Stimulated activated naive CD8-positive, alpha-beta T cell treated with anti-CD3 and anti-CD28 coated beads, Interleukin-15, Interleukin-2, amounts not matched to agents 100 ng/mL and 50 ng/mL, for 24 hours (primary cell): ENCODE results near the gene SCN2B.

Experiments used
- H3K27ac Mint-ChIP-seq: one replicate; pipeline ENCODE4 v1.8.0; 2021; ENCODE audit warnings: mild to moderate bottlenecking, mixed read lengths
- H3K27me3 Mint-ChIP-seq: one replicate; pipeline ENCODE4 v1.8.0; 2021; ENCODE audit warnings: mixed read lengths
- H3K36me3 Mint-ChIP-seq: one replicate; pipeline ENCODE4 v1.8.0; 2021; ENCODE audit warnings: low read depth, mixed read lengths
- H3K4me1 Mint-ChIP-seq: one replicate; pipeline ENCODE4 v1.8.0; 2021; ENCODE audit warnings: low read depth, mixed read lengths
- H3K4me3 Mint-ChIP-seq: one replicate; pipeline ENCODE4 v1.8.0; 2021; ENCODE audit warnings: mild to moderate bottlenecking, mixed read lengths
- H3K9me3 Mint-ChIP-seq: one replicate; pipeline ENCODE4 v1.8.0; 2021; ENCODE audit warnings: mixed read lengths

Gene SCN2B

GRCh38 chr11:118145285-118146227 is 30.9 kb downstream of the SCN2B start:
- no peak overlapping the region for H3K27ac Mint-ChIP-seq
- H3K4me3 Mint-ChIP-seq: peak overlapping the region; percentile 78
- H3K9me3 Mint-ChIP-seq: no peaks in the 10 kb centered on the region
- H3K27me3 Mint-ChIP-seq: peaks cover 53% of the 10 kb centered on the region
- no peaks in the 10 kb centered on the region for H3K36me3 Mint-ChIP-seq
- peaks cover 4% of the 10 kb centered on the region for H3K4me1 Mint-ChIP-seq

GRCh38 chr11:118144301-118145268 is 31.9 kb downstream of the SCN2B start:
- Mint-ChIP-seq H3K9me3 (no peaks in the 10 kb centered on the region), H3K27ac (no peak overlapping the region), H3K36me3 (no peaks in the 10 kb centered on the region), H3K27me3 (peaks cover 51% of the 10 kb centered on the region), H3K4me1 (peaks cover 4% of the 10 kb centered on the region), H3K4me3 (peak overlapping the region; percentile 78)

GRCh38 chr11:118143661-118144185 is 32.7 kb downstream of the SCN2B start:
- Mint-ChIP-seq H3K4me3 (no peak overlapping the region), H3K27me3 (peaks cover 57% of the 10 kb centered on the region), H3K36me3 (no peaks in the 10 kb centered on the region), H3K9me3 (no peaks in the 10 kb centered on the region), H3K27ac (no peak overlapping the region), H3K4me1 (peaks cover 4% of the 10 kb centered on the region)

GRCh38 chr11:118142809-118143208 is 33.6 kb downstream of the SCN2B start:
- H3K27me3 Mint-ChIP-seq: peaks cover 53% of the 10 kb centered on the region

GRCh38 chr11:118142081-118142480 is 34.4 kb downstream of the SCN2B start:
- no peaks in the 10 kb centered on the region for H3K36me3 Mint-ChIP-seq
- peaks cover 48% of the 10 kb centered on the region for H3K27me3 Mint-ChIP-seq
- H3K27ac Mint-ChIP-seq: no peak overlapping the region
- peaks cover 4% of the 10 kb centered on the region for H3K4me1 Mint-ChIP-seq
- H3K4me3 Mint-ChIP-seq: no peak overlapping the region
- no peaks in the 10 kb centered on the region for H3K9me3 Mint-ChIP-seq

More at GRCh38 chr11:118142809-118143208, 33.6 kb downstream of the SCN2B start:
- Mint-ChIP-seq H3K36me3 (no peaks in the 10 kb centered on the region), H3K9me3 (no peaks in the 10 kb centered on the region), H3K4me1 (peaks cover 4% of the 10 kb centered on the region), H3K27ac (no peak overlapping the region), H3K4me3 (no peak overlapping the region)

GRCh38 chr11:118139578-118139977 is 36.9 kb downstream of the SCN2B start:
- Mint-ChIP-seq H3K4me3 (no peak overlapping the region), H3K27me3 (peaks cover 44% of the 10 kb centered on the region), H3K27ac (no peak overlapping the region)

GRCh38 chr11:118138839-118139420 is 37.5 kb downstream of the SCN2B start:
- Mint-ChIP-seq H3K4me3 (no peak overlapping the region), H3K9me3 (no peaks in the 10 kb centered on the region), H3K4me1 (no peaks in the 10 kb centered on the region), H3K27ac (no peak overlapping the region), H3K27me3 (peaks cover 44% of the 10 kb centered on the region), H3K36me3 (no peaks in the 10 kb centered on the region)

More at GRCh38 chr11:118139578-118139977, 36.9 kb downstream of the SCN2B start:
- Mint-ChIP-seq H3K9me3 (no peaks in the 10 kb centered on the region), H3K36me3 (no peaks in the 10 kb centered on the region), H3K4me1 (no peaks in the 10 kb centered on the region)

GRCh38 chr11:118136801-118137200 is 39.6 kb downstream of the SCN2B start:
- Mint-ChIP-seq H3K27ac (no peak overlapping the region), H3K9me3 (no peaks in the 10 kb centered on the region), H3K4me3 (no peak overlapping the region), H3K4me1 (no peaks in the 10 kb centered on the region), H3K27me3 (peaks cover 28% of the 10 kb centered on the region), H3K36me3 (no peaks in the 10 kb centered on the region)

GRCh38 chr11:118136341-118136740 is 40.1 kb downstream of the SCN2B start:
- Mint-ChIP-seq H3K27ac (no peak overlapping the region), H3K36me3 (no peaks in the 10 kb centered on the region), H3K4me3 (no peak overlapping the region), H3K4me1 (no peaks in the 10 kb centered on the region), H3K9me3 (no peaks in the 10 kb centered on the region), H3K27me3 (peaks cover 27% of the 10 kb centered on the region)

- Mint-ChIP-seq H3K9me3 (no peaks in the 10 kb centered on the region), H3K4me3 (no peak overlapping the region), H3K27me3 (peaks cover 25% of the 10 kb centered on the region), H3K4me1 (no peaks in the 10 kb centered on the region), H3K36me3 (no peaks in the 10 kb centered on the region), H3K27ac (no peak overlapping the region)
Observed at GRCh38 chr11:118135796-118136165, 40.7 kb downstream of the SCN2B start.

- Mint-ChIP-seq H3K27ac (no peak overlapping the region), H3K4me1 (no peaks in the 10 kb centered on the region), H3K36me3 (no peaks in the 10 kb centered on the region), H3K4me3 (no peak overlapping the region), H3K9me3 (no peaks in the 10 kb centered on the region), H3K27me3 (peaks cover 20% of the 10 kb centered on the region)
Observed at GRCh38 chr11:118135051-118135795, 41.2 kb downstream of the SCN2B start.

- H3K4me3 Mint-ChIP-seq: no peak overlapping the region
- no peaks in the 10 kb centered on the region for H3K4me1 Mint-ChIP-seq
- peaks cover 20% of the 10 kb centered on the region for H3K27me3 Mint-ChIP-seq
- H3K36me3 Mint-ChIP-seq: no peaks in the 10 kb centered on the region
- H3K9me3 Mint-ChIP-seq: no peaks in the 10 kb centered on the region
- H3K27ac Mint-ChIP-seq: no peak overlapping the region
Observed at GRCh38 chr11:118133816-118134215, 42.6 kb downstream of the SCN2B start.

- H3K4me1 Mint-ChIP-seq: no peaks in the 10 kb centered on the region
- H3K4me3 Mint-ChIP-seq: no peak overlapping the region
- no peaks in the 10 kb centered on the region for H3K36me3 Mint-ChIP-seq
- H3K27ac Mint-ChIP-seq: no peak overlapping the region
- peaks cover 25% of the 10 kb centered on the region for H3K27me3 Mint-ChIP-seq
- H3K9me3 Mint-ChIP-seq: no peaks in the 10 kb centered on the region
Observed at GRCh38 chr11:118132385-118133151, 43.9 kb downstream of the SCN2B start.
